Stomach smooth muscle (tissue), 2 donors: ENCODE results near the gene CABLES1.
"Not testable (repeated sequence)": the region's sequence is repeated elsewhere in the genome, so short reads cannot be mapped to it uniquely, and the experiment has no call there.

ENCODE experiments used
- H3K27ac ChIP-seq: one replicate; pipeline ENCODE4 v1.7.0; 2013; ENCODE audit warnings: mild to moderate bottlenecking, low read length, inconsistent platforms
- H3K27me3 ChIP-seq, 2 donors: one replicate each; pipeline ENCODE4 v1.7.0; 2013; ENCODE audit warnings: low read length in 2 of 2; ENCODE audit not compliant: insufficient read depth in 2 of 2, control insufficient read depth in 1 of 2
- H3K36me3 ChIP-seq, 2 donors: one replicate each; pipeline ENCODE4 v1.7.0; 2013; ENCODE audit warnings: low read length in 2 of 2; ENCODE audit not compliant: control insufficient read depth in 2 of 2, insufficient read depth in 2 of 2
- H3K4me1 ChIP-seq: one replicate; pipeline ENCODE4 v1.7.0; 2013; ENCODE audit warnings: low read length; ENCODE audit not compliant: control insufficient read depth, insufficient read depth
- H3K4me3 ChIP-seq, 2 donors: one replicate each; pipeline ENCODE4 v1.7.0; 2013; ENCODE audit warnings: low read length in 2 of 2
- H3K9ac ChIP-seq, 2 donors: one replicate each; pipeline ENCODE4 v1.7.0; 2013; ENCODE audit warnings: low read length in 2 of 2, mild to moderate bottlenecking in 1 of 2
- H3K9me3 ChIP-seq, 2 donors: one replicate each; pipeline ENCODE4 v1.7.0; 2013; ENCODE audit warnings: low read length in 2 of 2; ENCODE audit not compliant: control insufficient read depth in 2 of 2
- donor health status: healthy.
- donor health status: Pancreatic carcinoma.

The CABLES1 gene

GRCh38 chr18:23283916-23284430 lies 148.7 kb downstream of the CABLES1 start:
- no peak overlapping the region for H3K27ac ChIP-seq
- no peak overlapping the region for H3K9ac ChIP-seq
- H3K4me3 ChIP-seq: no peak overlapping the region
- H3K36me3 ChIP-seq: no peaks in the 10 kb centered on the region
- H3K27me3 ChIP-seq: no peaks in the 10 kb centered on the region
- no peaks in the 10 kb centered on the region for H3K4me1 ChIP-seq
- no peaks in the 10 kb centered on the region for H3K9me3 ChIP-seq

- H3K9me3 ChIP-seq: no peaks in the 10 kb centered on the region
- H3K4me3 ChIP-seq: no peak overlapping the region
- H3K9ac ChIP-seq: no peak overlapping the region
- H3K27ac ChIP-seq: no peak overlapping the region
- H3K36me3 ChIP-seq: no peaks in the 10 kb centered on the region
- no peaks in the 10 kb centered on the region for H3K4me1 ChIP-seq
- no peaks in the 10 kb centered on the region for H3K27me3 ChIP-seq
Measured at GRCh38 chr18:23284629-23285028, 149.3 kb downstream of the CABLES1 start.

GRCh38 chr18:23285581-23285980 lies 150.3 kb downstream of the CABLES1 start:
- not testable (repeated sequence) for H3K36me3 ChIP-seq, H3K9me3 ChIP-seq, H3K27ac ChIP-seq, H3K4me1 ChIP-seq, H3K9ac ChIP-seq, H3K4me3 ChIP-seq, H3K27me3 ChIP-seq

GRCh38 chr18:23291456-23292205 lies 156.3 kb downstream of the CABLES1 start:
- Histone ChIP-seq H3K4me1 (no peaks in the 10 kb centered on the region), H3K9ac (no peak overlapping the region), H3K36me3 (no peaks in the 10 kb centered on the region), H3K9me3 (no peaks in the 10 kb centered on the region), H3K27ac (no peak overlapping the region), H3K27me3 (no peaks in the 10 kb centered on the region), H3K4me3 (no peak overlapping the region)

GRCh38 chr18:23300231-23300805 lies 165.0 kb downstream of the CABLES1 start:
- no peaks in the 10 kb centered on the region for H3K36me3 ChIP-seq
- H3K27ac ChIP-seq: no peak overlapping the region
- H3K4me3 ChIP-seq: no peak overlapping the region
- H3K9ac ChIP-seq: no peak overlapping the region
- H3K27me3 ChIP-seq: no peaks in the 10 kb centered on the region
- no peaks in the 10 kb centered on the region for H3K4me1 ChIP-seq
- no peaks in the 10 kb centered on the region for H3K9me3 ChIP-seq

- Histone ChIP-seq H3K27ac (no peak overlapping the region), H3K27me3 (no peaks in the 10 kb centered on the region), H3K4me1 (no peaks in the 10 kb centered on the region), H3K4me3 (no peak overlapping the region), H3K36me3 (no peaks in the 10 kb centered on the region), H3K9me3 (no peaks in the 10 kb centered on the region), H3K9ac (no peak overlapping the region)
Measured at GRCh38 chr18:23301972-23302371, 166.7 kb downstream of the CABLES1 start.

- Histone ChIP-seq H3K9me3 (no peaks in the 10 kb centered on the region), H3K27me3 (no peaks in the 10 kb centered on the region), H3K27ac (no peak overlapping the region), H3K4me3 (no peak overlapping the region), H3K9ac (no peak overlapping the region), H3K4me1 (no peaks in the 10 kb centered on the region), H3K36me3 (no peaks in the 10 kb centered on the region)
Measured at GRCh38 chr18:23302511-23302850, 167.2 kb downstream of the CABLES1 start.

- H3K4me3 ChIP-seq: no peak overlapping the region
- no peaks in the 10 kb centered on the region for H3K36me3 ChIP-seq
- H3K9ac ChIP-seq: no peak overlapping the region
- no peaks in the 10 kb centered on the region for H3K27me3 ChIP-seq
- peaks cover under 1% of the 10 kb centered on the region for H3K4me1 ChIP-seq
- H3K27ac ChIP-seq: no peak overlapping the region
- H3K9me3 ChIP-seq: no peaks in the 10 kb centered on the region
Measured at GRCh38 chr18:23302851-23303527, 167.7 kb downstream of the CABLES1 start.

- H3K4me1 ChIP-seq: peaks cover 3% of the 10 kb centered on the region
- no peaks in the 10 kb centered on the region for H3K36me3 ChIP-seq
- no peaks in the 10 kb centered on the region for H3K27me3 ChIP-seq
- H3K9me3 ChIP-seq: no peaks in the 10 kb centered on the region
- H3K4me3 ChIP-seq: no peak overlapping the region
- H3K9ac ChIP-seq: no peak overlapping the region
- H3K27ac ChIP-seq: no peak overlapping the region
Measured at GRCh38 chr18:23306822-23307221, 171.5 kb downstream of the CABLES1 start.

- Histone ChIP-seq H3K36me3 (no peaks in the 10 kb centered on the region), H3K27ac (no peak overlapping the region), H3K4me3 (no peak overlapping the region), H3K9ac (no peak overlapping the region), H3K27me3 (no peaks in the 10 kb centered on the region), H3K9me3 (no peaks in the 10 kb centered on the region), H3K4me1 (peaks cover 3% of the 10 kb centered on the region)
Measured at GRCh38 chr18:23307567-23308295, 172.4 kb downstream of the CABLES1 start.
